GM12878 (cell line): ENCODE measurements around the gene EIF6. TPM values are rescaled to one million over a fixed set of nuclear protein-coding genes. Genes with fewer than 3 reads are reported as not detected.

Experiments
- ATAC-seq: fragments of 200-7000 bp; cut with Tn5 transposase; 3 replicates; pipeline ENCODE4 v1.9.1; 2020; ENCODE audit warnings: mild to moderate bottlenecking, moderate library complexity
- BruUV-seq: library from RNA; stranded (reverse); fragments of 400-500 nt; replicated peaks from 2 replicates; lab custom pipeline; 2021; lab: Mats Ljungman, UMichigan
- CTCF ChIA-PET: fragments of 300-600 bp; sonication (Branson Sonifier 250); formaldehyde crosslinking; extraction: SDS; loops from one replicate; lab custom pipeline; 2021; ENCODE audit warnings: inconsistent platforms; lab: Yijun Ruan, JAX
- POLR2A ChIA-PET: fragments of 350-600 bp; formaldehyde crosslinking; extraction: SDS; loops from one replicate; lab custom pipeline; 2021; ENCODE audit warnings: inconsistent platforms; lab: Charles Lee
- RAD21 ChIA-PET: fragments of 300-600 bp; sonication (Branson Sonifier 250); formaldehyde crosslinking; loops from one replicate; lab custom pipeline; 2023; ENCODE audit warnings: antibody characterized with exemption; ENCODE audit not compliant: unreplicated experiment; lab: Charles Lee
- SMC1A ChIA-PET: fragments of 300-600 bp; sonication (Branson Sonifier 250); formaldehyde crosslinking; loops from one replicate; lab custom pipeline; 2023; ENCODE audit not compliant: unreplicated experiment, uncharacterized antibody; lab: Charles Lee
- DNase-seq: peaks from one replicate; pipeline ENCODE4 v3.0.0-alpha.2; 2011; ENCODE audit warnings: low read depth, low spot score
- FAIRE-seq: peaks from 3 replicates; lab custom pipeline; 2011; peaks lifted over from hg19 to GRCh38; lab: Jason Lieb, UNC
- H2AFZ ChIP-seq: 2 replicates; pipeline ENCODE4 v1.6.0; 2011; ENCODE audit warnings: low read depth, low read length, control low read depth; ENCODE audit not compliant: control insufficient read depth
- H3K27ac ChIP-seq: 2 replicates; pipeline ENCODE4 v1.5.1; 2011; ENCODE audit warnings: control low read depth; ENCODE audit not compliant: control insufficient read depth, insufficient read depth
- H3K27me3 ChIP-seq, 2 experiments: replicated peaks in 1 of 2; 2 replicates each; pipeline versions ENCODE4 v1.6.0 to v1.6.1; 2011; ENCODE audit warnings: low read length in 1 of 2; ENCODE audit not compliant: control insufficient read depth in 2 of 2, insufficient read depth in 2 of 2
- H3K36me3 ChIP-seq, 2 experiments: 2 replicates each; pipeline ENCODE4 v1.5.1; 2011; ENCODE audit warnings: low read length in 1 of 2; ENCODE audit not compliant: control insufficient read depth in 2 of 2, insufficient read depth in 2 of 2
- H3K4me1 ChIP-seq: 2 replicates; pipeline ENCODE4 v1.6.1; 2011; ENCODE audit warnings: mild to moderate bottlenecking, low read length, moderate library complexity, mixed read lengths; ENCODE audit not compliant: control insufficient read depth, insufficient read depth
- H3K4me2 ChIP-seq: 2 replicates; pipeline ENCODE4 v1.6.0; 2011; ENCODE audit warnings: control low read depth; ENCODE audit not compliant: control insufficient read depth, insufficient read depth
- H3K4me3 ChIP-seq: fragments of 200-600 bp; sonication (generic); 2 replicates; pipeline ENCODE4 v1.5.1; 2016
- H3K79me2 ChIP-seq: 2 replicates; pipeline ENCODE4 v1.6.0; 2011; ENCODE audit warnings: low read length; ENCODE audit not compliant: control insufficient read depth, insufficient read depth
- H3K9ac ChIP-seq: 2 replicates; pipeline ENCODE4 v1.8.0; 2011; ENCODE audit warnings: low read length, control low read depth, mixed read lengths; ENCODE audit not compliant: control insufficient read depth, insufficient read depth
- H3K9me3 ChIP-seq: replicated peaks from 3 replicates; pipeline ENCODE4 v1.5.1; 2011; ENCODE audit warnings: mild to moderate bottlenecking, low read length; ENCODE audit not compliant: control insufficient read depth, insufficient read depth
- H4K20me1 ChIP-seq: 2 replicates; pipeline ENCODE4 v1.6.0; 2011; ENCODE audit not compliant: control insufficient read depth, insufficient read depth
- ATF3 ChIP-seq: IDR thresholded peaks from 2 replicates; pipeline ENCODE4 v1.6.1; 2011; ENCODE audit warnings: low read depth, mild to moderate bottlenecking, low read length, moderate library complexity, borderline replicate concordance; ENCODE audit errors: extremely low read depth
- EED ChIP-seq: sonication (generic); IDR thresholded peaks from 2 replicates; pipeline ENCODE4 v1.6.1; 2016; ENCODE audit warnings: antibody characterized with exemption, low read depth
- MYC ChIP-seq: IDR thresholded peaks from 2 replicates; pipeline ENCODE4 v1.6.1; 2011; ENCODE audit warnings: mild to moderate bottlenecking, low read length, moderate library complexity, inconsistent platforms; ENCODE audit not compliant: insufficient read depth, insufficient replicate concordance, insufficient read length, severe bottlenecking
- POLR2AphosphoS2 ChIP-seq: IDR thresholded peaks from 2 replicates; pipeline ENCODE4 v1.6.1; 2011; ENCODE audit warnings: low read depth, mild to moderate bottlenecking, low read length, improper control_type of control experiment, moderate library complexity
- RELB ChIP-seq: fragments of 450-650 bp; IDR thresholded peaks from 2 replicates; pipeline ENCODE4 v1.6.1; 2017; ENCODE audit warnings: low read depth, mild to moderate bottlenecking, moderate library complexity
- RUNX3 ChIP-seq: IDR thresholded peaks from 2 replicates; pipeline ENCODE4 v1.6.1; 2012; ENCODE audit warnings: low read length, inconsistent platforms
- SUPT20H ChIP-seq: IDR thresholded peaks from 2 replicates; pipeline ENCODE4 v1.6.1; 2011; ENCODE audit warnings: low read depth, mild to moderate bottlenecking, low read length, moderate library complexity, borderline replicate concordance; ENCODE audit not compliant: control insufficient read depth
- ZNF24 ChIP-seq: fragments of 450-650 bp; IDR thresholded peaks from 2 replicates; pipeline ENCODE4 v1.6.1; 2017; ENCODE audit warnings: antibody characterized with exemption, mild to moderate bottlenecking
- WGBS: methylation state at CpG from one replicate; pipeline ENCODE4 v1.1.6; 2016; ENCODE audit warnings: low lambda C conversion rate; ENCODE audit not compliant: insufficient replicate concordance, insufficient coverage; ENCODE audit errors: missing lambda C conversion rate; 5-methylcytosine and 5-hydroxymethylcytosine counted together
- in situ Hi-C: fragments of 300-500 bp; cut with MboI; formaldehyde crosslinking; loops from 9 replicates; pipeline ENCODE4 v1.14.3; 2018; ENCODE audit warnings: mixed read lengths
- intact Hi-C: fragments of 100-400 bp; cut with micrococcal nuclease; formaldehyde crosslinking; loops from one replicate; pipeline ENCODE4 v1.14.2; 2022; ENCODE audit not compliant: unreplicated experiment
- polyA plus RNA-seq, 11 experiments: library from polyadenylated mRNA; depleted of rRNA in 4 of 11; unstranded in 6 of 11; stranded (reverse) in 5 of 11; fragments of >200 nt; fragmentation: Nextera tagmentation in 4 of 11; fragmentation: Illumina TruSeq in 1 of 11; extraction: Ambion mirVana in 4 of 11; extraction: Trizol in 1 of 11; gene quantifications; 1 replicate in 1 of 11; 2 replicates in 10 of 11; pipeline versions ENCODE4 v1.2.1 to v1.2.3, GENCODE V29; 2011 to 2016; ENCODE audit warnings: inconsistent platforms in 2 of 11, missing spikeins in 2 of 11, low read depth in 1 of 11
- total RNA-seq, 4 experiments: library from RNA; depleted of rRNA in 3 of 4; stranded (reverse); fragments of >200 nt in 3 of 4; fragmentation: Illumina TruSeq in 1 of 4; extraction: Trizol in 1 of 4; gene quantifications; 2 replicates each; pipeline versions ENCODE4 v1.2.1 to v1.2.3, GENCODE V29; 2013 to 2021

Gene EIF6
- total and polyA plus RNA-seq, 10 of the 15 experiments (the other 5 are each of a cell fraction or from before 2014, with no cell fraction given): 127 to 607 (median 197) TPM

- Histone ChIP-seq H3K27me3 (no peaks in the 10 kb centered on the region), H3K4me3 (no peak overlapping the region), H3K9ac (no peak overlapping the region), H3K4me1 (no peaks in the 10 kb centered on the region), H3K4me2 (no peak overlapping the region), H3K9me3 (no peaks in the 10 kb centered on the region), H3K27ac (no peak overlapping the region), H3K79me2 (no peaks in the 10 kb centered on the region), H4K20me1 (no peaks in the 10 kb centered on the region), H2AFZ (no peak overlapping the region), H3K36me3 (no peaks in the 10 kb centered on the region; a peak in 1 of 4 replicates)
- no TSS peak for BruUV-seq
- POLR2A ChIA-PET: no interaction called here
- RAD21 ChIA-PET: no interaction called here
- in situ Hi-C loops (no loop called here), intact Hi-C loops (no loop called here)
- 0% methylated on average over 1 of the region's 1 CpG for WGBS
- TF ChIP-seq RELB (no peak), SUPT20H (no peak), RUNX3 (0 out of 2 replicates have a peak, but pooled peaks have one; percentile 16), EED (peak; percentile 29; the same call in 1 of the 2 replicates), ZNF24 (no peak), MYC (no peak), ATF3 (no peak), POLR2AphosphoS2 (no peak)
- ATAC-seq (peak; percentile 42; the same call in 2 of the 3 replicates), FAIRE-seq (no peak), DNase-seq (peak; percentile 7)
- SMC1A ChIA-PET: interaction anchor here (0.5 kb wide), 1 partner anchor 59 kb away, joined by 3 read pairs; no protein-coding TSS in a partner anchor
- CTCF ChIA-PET: interaction anchor here (2.3 kb wide), 1 partner anchor 135 kb away, joined by 7 read pairs; no protein-coding TSS in a partner anchor
These were observed 27.7 kb upstream of the EIF6 start for GRCh38 chr20:35312318-35312717.
